HCT116 (cell line): ENCODE measurements around the gene ERBB4.

Source experiments
- EZH2 ChIP-seq: fragments of 200-600 bp; sonication (generic); IDR thresholded peaks from 2 replicates; pipeline ENCODE4 v1.6.1; 2017; ENCODE audit warnings: antibody characterized with exemption, mixed run types
- EZH2phosphoT487 ChIP-seq: fragments of 200-600 bp; IDR thresholded peaks from 2 replicates; pipeline ENCODE4 v1.6.1; 2018; ENCODE audit warnings: antibody characterized with exemption, borderline replicate concordance
- POLR2A ChIP-seq: IDR thresholded peaks from 2 replicates; pipeline ENCODE4 v1.7.0; 2011; ENCODE audit warnings: borderline replicate concordance; ENCODE audit not compliant: insufficient read depth, insufficient read length; ENCODE audit errors: extremely low read depth
- RAD21 ChIP-seq: IDR thresholded peaks from 2 replicates; pipeline ENCODE4 v1.6.1; 2012; ENCODE audit warnings: low read depth, mild to moderate bottlenecking
- TCF7L2 ChIP-seq: IDR thresholded peaks from 2 replicates; pipeline ENCODE4 v1.7.0; 2011; ENCODE audit warnings: borderline replicate concordance, inconsistent platforms; ENCODE audit not compliant: insufficient read depth, insufficient read length; ENCODE audit errors: extremely low read depth
- TF ChIP-seq, protein P1 (sequence below), 3 experiments: fragments of 200-600 bp in 1 of 3; sonication (generic) in 1 of 3; IDR thresholded peaks in 2 of 3; conservative IDR thresholded peaks in 1 of 3; 2 replicates each; pipeline ENCODE4 v1.5.1; 2012 to 2017; ENCODE audit warnings: low read depth in 2 of 3, low read length in 2 of 3, antibody characterized with exemption in 1 of 3, borderline replicate concordance in 1 of 3, control low read depth in 1 of 3, mild to moderate bottlenecking in 1 of 3, mixed read lengths in 1 of 3, mixed run types in 1 of 3, moderate library complexity in 1 of 3; ENCODE audit not compliant: insufficient read depth in 1 of 3
- TF ChIP-seq, protein P2 (sequence below): IDR thresholded peaks from 2 replicates; pipeline ENCODE4 v1.6.1; 2011; ENCODE audit warnings: mild to moderate bottlenecking, low read length, moderate library complexity; ENCODE audit not compliant: insufficient replicate concordance; ENCODE audit errors: extremely low read depth
- TF ChIP-seq, protein P3 (sequence below): IDR thresholded peaks from 2 replicates; pipeline ENCODE4 v1.6.1; 2012
- TF ChIP-seq, protein P4 (sequence below): IDR thresholded peaks from 2 replicates; pipeline ENCODE4 v1.6.1; 2012; ENCODE audit warnings: low read depth

DNA sequence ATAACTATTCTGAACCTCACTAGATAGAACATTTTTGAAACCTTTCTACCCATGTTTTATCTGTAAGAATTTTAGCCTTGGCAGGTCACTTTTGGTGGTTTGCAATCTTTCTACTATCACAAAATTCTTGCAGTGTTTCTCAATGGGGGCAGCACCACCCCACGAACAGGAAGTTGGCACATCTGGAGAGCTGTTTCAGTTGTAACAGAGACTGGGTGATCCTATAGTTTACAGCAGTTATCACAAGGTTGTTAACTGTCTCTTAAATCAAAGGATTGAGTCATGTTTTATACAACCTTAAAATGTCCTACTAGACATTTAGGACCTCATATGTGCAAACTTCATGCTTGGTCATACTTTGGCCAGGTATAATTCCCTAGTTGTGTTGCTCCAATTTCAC is 829.2 kb downstream of the ERBB4 start:
- TF ChIP-seq EZH2phosphoT487 (no peak), EZH2 (no peak), POLR2A (no peak), RAD21 (no peak), TCF7L2 (no peak)
- TF ChIP-seq, protein P1, sequence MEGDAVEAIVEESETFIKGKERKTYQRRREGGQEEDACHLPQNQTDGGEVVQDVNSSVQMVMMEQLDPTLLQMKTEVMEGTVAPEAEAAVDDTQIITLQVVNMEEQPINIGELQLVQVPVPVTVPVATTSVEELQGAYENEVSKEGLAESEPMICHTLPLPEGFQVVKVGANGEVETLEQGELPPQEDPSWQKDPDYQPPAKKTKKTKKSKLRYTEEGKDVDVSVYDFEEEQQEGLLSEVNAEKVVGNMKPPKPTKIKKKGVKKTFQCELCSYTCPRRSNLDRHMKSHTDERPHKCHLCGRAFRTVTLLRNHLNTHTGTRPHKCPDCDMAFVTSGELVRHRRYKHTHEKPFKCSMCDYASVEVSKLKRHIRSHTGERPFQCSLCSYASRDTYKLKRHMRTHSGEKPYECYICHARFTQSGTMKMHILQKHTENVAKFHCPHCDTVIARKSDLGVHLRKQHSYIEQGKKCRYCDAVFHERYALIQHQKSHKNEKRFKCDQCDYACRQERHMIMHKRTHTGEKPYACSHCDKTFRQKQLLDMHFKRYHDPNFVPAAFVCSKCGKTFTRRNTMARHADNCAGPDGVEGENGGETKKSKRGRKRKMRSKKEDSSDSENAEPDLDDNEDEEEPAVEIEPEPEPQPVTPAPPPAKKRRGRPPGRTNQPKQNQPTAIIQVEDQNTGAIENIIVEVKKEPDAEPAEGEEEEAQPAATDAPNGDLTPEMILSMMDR (IDR thresholded peaks at IDR 0.05 in 2 of 3, conservative IDR thresholded peaks at IDR 0.05 in 1 of 3; ENCODE audit: borderline replicate concordance in 1 of 3, insufficient read depth in 1 of 3, low read depth in 2 of 3, low read length in 2 of 3), result no peak
- TF ChIP-seq, protein P2, sequence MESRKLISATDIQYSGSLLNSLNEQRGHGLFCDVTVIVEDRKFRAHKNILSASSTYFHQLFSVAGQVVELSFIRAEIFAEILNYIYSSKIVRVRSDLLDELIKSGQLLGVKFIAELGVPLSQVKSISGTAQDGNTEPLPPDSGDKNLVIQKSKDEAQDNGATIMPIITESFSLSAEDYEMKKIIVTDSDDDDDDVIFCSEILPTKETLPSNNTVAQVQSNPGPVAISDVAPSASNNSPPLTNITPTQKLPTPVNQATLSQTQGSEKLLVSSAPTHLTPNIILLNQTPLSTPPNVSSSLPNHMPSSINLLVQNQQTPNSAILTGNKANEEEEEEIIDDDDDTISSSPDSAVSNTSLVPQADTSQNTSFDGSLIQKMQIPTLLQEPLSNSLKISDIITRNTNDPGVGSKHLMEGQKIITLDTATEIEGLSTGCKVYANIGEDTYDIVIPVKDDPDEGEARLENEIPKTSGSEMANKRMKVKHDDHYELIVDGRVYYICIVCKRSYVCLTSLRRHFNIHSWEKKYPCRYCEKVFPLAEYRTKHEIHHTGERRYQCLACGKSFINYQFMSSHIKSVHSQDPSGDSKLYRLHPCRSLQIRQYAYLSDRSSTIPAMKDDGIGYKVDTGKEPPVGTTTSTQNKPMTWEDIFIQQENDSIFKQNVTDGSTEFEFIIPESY, result no peak
- TF ChIP-seq, protein P3, sequence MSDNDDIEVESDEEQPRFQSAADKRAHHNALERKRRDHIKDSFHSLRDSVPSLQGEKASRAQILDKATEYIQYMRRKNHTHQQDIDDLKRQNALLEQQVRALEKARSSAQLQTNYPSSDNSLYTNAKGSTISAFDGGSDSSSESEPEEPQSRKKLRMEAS, result no peak
- TF ChIP-seq, protein P4, sequence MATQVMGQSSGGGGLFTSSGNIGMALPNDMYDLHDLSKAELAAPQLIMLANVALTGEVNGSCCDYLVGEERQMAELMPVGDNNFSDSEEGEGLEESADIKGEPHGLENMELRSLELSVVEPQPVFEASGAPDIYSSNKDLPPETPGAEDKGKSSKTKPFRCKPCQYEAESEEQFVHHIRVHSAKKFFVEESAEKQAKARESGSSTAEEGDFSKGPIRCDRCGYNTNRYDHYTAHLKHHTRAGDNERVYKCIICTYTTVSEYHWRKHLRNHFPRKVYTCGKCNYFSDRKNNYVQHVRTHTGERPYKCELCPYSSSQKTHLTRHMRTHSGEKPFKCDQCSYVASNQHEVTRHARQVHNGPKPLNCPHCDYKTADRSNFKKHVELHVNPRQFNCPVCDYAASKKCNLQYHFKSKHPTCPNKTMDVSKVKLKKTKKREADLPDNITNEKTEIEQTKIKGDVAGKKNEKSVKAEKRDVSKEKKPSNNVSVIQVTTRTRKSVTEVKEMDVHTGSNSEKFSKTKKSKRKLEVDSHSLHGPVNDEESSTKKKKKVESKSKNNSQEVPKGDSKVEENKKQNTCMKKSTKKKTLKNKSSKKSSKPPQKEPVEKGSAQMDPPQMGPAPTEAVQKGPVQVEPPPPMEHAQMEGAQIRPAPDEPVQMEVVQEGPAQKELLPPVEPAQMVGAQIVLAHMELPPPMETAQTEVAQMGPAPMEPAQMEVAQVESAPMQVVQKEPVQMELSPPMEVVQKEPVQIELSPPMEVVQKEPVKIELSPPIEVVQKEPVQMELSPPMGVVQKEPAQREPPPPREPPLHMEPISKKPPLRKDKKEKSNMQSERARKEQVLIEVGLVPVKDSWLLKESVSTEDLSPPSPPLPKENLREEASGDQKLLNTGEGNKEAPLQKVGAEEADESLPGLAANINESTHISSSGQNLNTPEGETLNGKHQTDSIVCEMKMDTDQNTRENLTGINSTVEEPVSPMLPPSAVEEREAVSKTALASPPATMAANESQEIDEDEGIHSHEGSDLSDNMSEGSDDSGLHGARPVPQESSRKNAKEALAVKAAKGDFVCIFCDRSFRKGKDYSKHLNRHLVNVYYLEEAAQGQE, result no peak
